OCI-LY1 (cell line): ENCODE results near the gene DYNLT2.

Experiments
- H2AFZ ChIP-seq: fragments of 200-600 bp; sonication (generic), shearing (Covaris generic); 2 replicates; pipeline ENCODE4 v1.6.0; 2014; ENCODE audit warnings: antibody characterized with exemption, mild to moderate bottlenecking, low read length
- H3F3A ChIP-seq: fragments of 200-600 bp; sonication (generic), shearing (Covaris generic); 2 replicates; pipeline ENCODE4 v1.6.0; 2014; ENCODE audit warnings: mild to moderate bottlenecking, antibody characterized with exemption, low read length, moderate library complexity; ENCODE audit not compliant: insufficient read depth
- H3K27ac ChIP-seq: fragments of 200-600 bp; sonication (generic); 2 replicates; pipeline ENCODE4 v1.5.1; 2014; ENCODE audit warnings: low read length, mixed run types, mild to moderate bottlenecking, low read depth; ENCODE audit not compliant: poor library complexity, severe bottlenecking
- H3K27me3 ChIP-seq: fragments of 200-600 bp; sonication (generic); 2 replicates; pipeline ENCODE4 v1.6.0; 2014; ENCODE audit warnings: antibody characterized with exemption, mild to moderate bottlenecking, low read length, moderate library complexity; ENCODE audit not compliant: insufficient read depth
- H3K36me3 ChIP-seq: fragments of 200-600 bp; sonication (generic); 2 replicates; pipeline ENCODE4 v1.6.1; 2014; ENCODE audit warnings: mild to moderate bottlenecking, antibody characterized with exemption, low read length, moderate library complexity, mixed read lengths; ENCODE audit not compliant: insufficient read depth
- H3K4me1 ChIP-seq: fragments of 200-600 bp; sonication (generic); 2 replicates; pipeline ENCODE4 v1.5.1; 2014; ENCODE audit warnings: mild to moderate bottlenecking, low read length, moderate library complexity; ENCODE audit not compliant: insufficient read depth, severe bottlenecking
- H3K4me2 ChIP-seq: fragments of 200-600 bp; sonication (generic), shearing (Covaris generic); 2 replicates; pipeline ENCODE4 v1.6.1; 2014; ENCODE audit warnings: low read length
- H3K4me3 ChIP-seq: fragments of 200-600 bp; sonication (generic); 2 replicates; pipeline ENCODE4 v1.5.1; 2014; ENCODE audit warnings: low read length, low read depth, mild to moderate bottlenecking, mixed read lengths; ENCODE audit not compliant: poor library complexity, severe bottlenecking
- H3K79me2 ChIP-seq: fragments of 200-600 bp; shearing (Covaris generic); 2 replicates; pipeline ENCODE4 v1.6.1; 2016; ENCODE audit warnings: mixed run types, low read length, mixed read lengths; ENCODE audit not compliant: insufficient read depth
- H3K9ac ChIP-seq: fragments of 200-600 bp; sonication (generic), shearing (Covaris generic); 2 replicates; pipeline ENCODE4 v1.6.1; 2014; ENCODE audit warnings: mild to moderate bottlenecking, low read length, mixed read lengths
- H3K9me2 ChIP-seq: fragments of 200-600 bp; sonication (generic), shearing (Covaris generic); 2 replicates; pipeline ENCODE4 v1.6.1; 2014; ENCODE audit warnings: low read depth, mild to moderate bottlenecking, low read length, mixed read lengths
- H3K9me3 ChIP-seq: fragments of 200-600 bp; shearing (Covaris generic); 2 replicates; pipeline ENCODE4 v1.6.1; 2014; ENCODE audit warnings: low read length, mixed read lengths
- H4K20me1 ChIP-seq: fragments of 200-600 bp; sonication (generic), shearing (Covaris generic); 2 replicates; pipeline ENCODE4 v1.6.0; 2016; ENCODE audit warnings: mild to moderate bottlenecking, low read length; ENCODE audit not compliant: insufficient read depth
- CTCF ChIP-seq: fragments of 200-600 bp; sonication (generic), shearing (Covaris generic); IDR thresholded peaks from 2 replicates; pipeline ENCODE4 v1.5.1; 2017; ENCODE audit warnings: mild to moderate bottlenecking, antibody characterized with exemption, low read length, moderate library complexity, mixed read lengths
- EZH2 ChIP-seq: fragments of 200-600 bp; sonication (generic), shearing (Covaris generic); IDR thresholded peaks from 2 replicates; pipeline ENCODE4 v1.8.0; 2017; ENCODE audit warnings: borderline replicate concordance, mixed run types, mild to moderate bottlenecking, antibody characterized with exemption, low read length, moderate library complexity, mixed read lengths

Gene DYNLT2

GRCh38 chr6:169779896-169780295 is 28.5 kb upstream of the DYNLT2 start:
- no peaks in the 10 kb centered on the region for H3K9me2 ChIP-seq
- no peaks in the 10 kb centered on the region for H3K4me1 ChIP-seq
- H2AFZ ChIP-seq = no peak overlapping the region
- no peak overlapping the region for H3K4me2 ChIP-seq
- no peaks in the 10 kb centered on the region for H3F3A ChIP-seq
- H4K20me1 ChIP-seq = no peaks in the 10 kb centered on the region
- H3K4me3 ChIP-seq = no peak overlapping the region
- peaks cover 18% of the 10 kb centered on the region for H3K36me3 ChIP-seq
- no peaks in the 10 kb centered on the region for H3K9me3 ChIP-seq
- no peak overlapping the region for H3K27ac ChIP-seq
- H3K9ac ChIP-seq = no peak overlapping the region
- H3K27me3 ChIP-seq = no peaks in the 10 kb centered on the region
- H3K79me2 ChIP-seq = no peaks in the 10 kb centered on the region
- TF ChIP-seq CTCF (no peak), EZH2 (no peak)

GRCh38 chr6:169779092-169779815 is 27.9 kb upstream of the DYNLT2 start:
- Histone ChIP-seq H3K4me1 (no peaks in the 10 kb centered on the region), H3K27me3 (no peaks in the 10 kb centered on the region), H3K36me3 (peaks cover 18% of the 10 kb centered on the region), H3K79me2 (no peaks in the 10 kb centered on the region), H4K20me1 (no peaks in the 10 kb centered on the region), H3K9ac (no peak overlapping the region), H3K9me2 (no peaks in the 10 kb centered on the region), H3K4me2 (no peak overlapping the region), H3K27ac (no peak overlapping the region), H3K4me3 (no peak overlapping the region), H3F3A (no peaks in the 10 kb centered on the region), H3K9me3 (no peaks in the 10 kb centered on the region), H2AFZ (no peak overlapping the region)
- TF ChIP-seq EZH2 = no peak
- TF ChIP-seq CTCF = no peak

- no peak overlapping the region for H3K4me3 ChIP-seq
- H4K20me1 ChIP-seq = no peaks in the 10 kb centered on the region
- H3K4me2 ChIP-seq = no peak overlapping the region
- no peak overlapping the region for H2AFZ ChIP-seq
- no peaks in the 10 kb centered on the region for H3K9me2 ChIP-seq
- H3K4me1 ChIP-seq = no peaks in the 10 kb centered on the region
- H3F3A ChIP-seq = no peaks in the 10 kb centered on the region
- peaks cover 19% of the 10 kb centered on the region for H3K36me3 ChIP-seq
- TF ChIP-seq CTCF (no peak), EZH2 (no peak)
- no peaks in the 10 kb centered on the region for H3K9me3 ChIP-seq
- no peak overlapping the region for H3K27ac ChIP-seq
- H3K9ac ChIP-seq = no peak overlapping the region
- H3K79me2 ChIP-seq = no peaks in the 10 kb centered on the region
- H3K27me3 ChIP-seq = no peaks in the 10 kb centered on the region
Observed at GRCh38 chr6:169778646-169779045, 27.3 kb upstream of the DYNLT2 start.
